Left ventricle myocardium inferior (tissue), 1 donor: ENCODE measurements around the gene BMPR2. TPM values are rescaled to one million over a fixed set of nuclear protein-coding genes. Genes with fewer than 3 reads are reported as not detected.

Experiments
- DNase-seq: peaks from one replicate; pipeline ENCODE4 v3.0.0-alpha.2; 2020
- H3K27ac ChIP-seq: fragments of 200-600 bp; replicated peaks from 2 replicates; pipeline ENCODE4 v1.8.0; 2021
- H3K27me3 ChIP-seq: fragments of 200-600 bp; 2 replicates; pipeline ENCODE4 v1.8.0; 2021; ENCODE audit warnings: low read depth
- H3K36me3 ChIP-seq: fragments of 200-600 bp; 2 replicates; pipeline ENCODE4 v1.8.0; 2021
- H3K4me1 ChIP-seq: fragments of 200-600 bp; 2 replicates; pipeline ENCODE4 v1.8.0; 2021
- H3K4me3 ChIP-seq: fragments of 200-600 bp; 2 replicates; pipeline ENCODE4 v1.8.0; 2021; ENCODE audit warnings: mild to moderate bottlenecking, moderate library complexity
- H3K9me3 ChIP-seq: fragments of 200-600 bp; replicated peaks from 2 replicates; pipeline ENCODE4 v1.8.0; 2021
- intact Hi-C: fragments of 100-400 bp; cut with micrococcal nuclease; formaldehyde crosslinking; loops from one replicate; pipeline ENCODE4 v1.11.0; 2022
- total RNA-seq: library from RNA; stranded (reverse); fragmentation: NEBNext Ultra II Directional; extraction: Animal tissue kit (Norgen Biotek cat#: 25700); gene quantifications from one replicate; pipeline ENCODE4 v1.2.1, GENCODE V29; 2021
- TF ChIP-seq, protein P1 (sequence below): fragments of 200-600 bp; IDR thresholded peaks from 2 replicates; pipeline ENCODE4 v1.8.0; 2021; ENCODE audit warnings: antibody characterized with exemption, mild to moderate bottlenecking, borderline replicate concordance
- donor health status: DM: no; HTN: yes; CAD: no; lungs with severe emphysema.

The BMPR2 gene
- total RNA-seq, 1 donor from 2014 or later, result 51.7 TPM

DNA sequence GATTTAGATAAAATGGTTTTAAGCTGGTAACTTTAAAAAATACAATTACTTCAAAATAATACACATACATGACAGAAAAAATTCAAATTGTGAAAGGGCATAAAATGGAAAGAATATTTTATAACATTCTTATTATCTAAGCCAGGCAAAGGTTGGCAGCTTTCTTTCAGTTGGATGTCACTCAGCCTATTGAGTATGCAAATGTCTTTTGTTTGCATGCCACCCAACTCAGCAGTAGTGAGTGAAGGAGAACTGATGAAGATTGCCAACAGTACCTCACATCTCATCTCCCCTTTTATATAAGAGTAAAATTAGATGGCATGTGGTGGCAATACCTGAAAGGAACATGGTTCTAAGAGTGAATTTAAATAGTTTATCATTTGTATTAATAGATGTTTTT, 24.8 kb downstream of the BMPR2 start:
- Histone ChIP-seq H3K36me3 (no peaks in the 10 kb centered on the region), H3K4me3 (no peak overlapping the region), H3K27ac (no peak overlapping the region), H3K4me1 (peaks cover 38% of the 10 kb centered on the region), H3K27me3 (no peaks in the 10 kb centered on the region), H3K9me3 (no peaks in the 10 kb centered on the region)
- no peak for DNase-seq
- intact Hi-C loops, result no loop called here
- TF ChIP-seq, protein P1, sequence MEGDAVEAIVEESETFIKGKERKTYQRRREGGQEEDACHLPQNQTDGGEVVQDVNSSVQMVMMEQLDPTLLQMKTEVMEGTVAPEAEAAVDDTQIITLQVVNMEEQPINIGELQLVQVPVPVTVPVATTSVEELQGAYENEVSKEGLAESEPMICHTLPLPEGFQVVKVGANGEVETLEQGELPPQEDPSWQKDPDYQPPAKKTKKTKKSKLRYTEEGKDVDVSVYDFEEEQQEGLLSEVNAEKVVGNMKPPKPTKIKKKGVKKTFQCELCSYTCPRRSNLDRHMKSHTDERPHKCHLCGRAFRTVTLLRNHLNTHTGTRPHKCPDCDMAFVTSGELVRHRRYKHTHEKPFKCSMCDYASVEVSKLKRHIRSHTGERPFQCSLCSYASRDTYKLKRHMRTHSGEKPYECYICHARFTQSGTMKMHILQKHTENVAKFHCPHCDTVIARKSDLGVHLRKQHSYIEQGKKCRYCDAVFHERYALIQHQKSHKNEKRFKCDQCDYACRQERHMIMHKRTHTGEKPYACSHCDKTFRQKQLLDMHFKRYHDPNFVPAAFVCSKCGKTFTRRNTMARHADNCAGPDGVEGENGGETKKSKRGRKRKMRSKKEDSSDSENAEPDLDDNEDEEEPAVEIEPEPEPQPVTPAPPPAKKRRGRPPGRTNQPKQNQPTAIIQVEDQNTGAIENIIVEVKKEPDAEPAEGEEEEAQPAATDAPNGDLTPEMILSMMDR, result no peak

- peaks cover 62% of the 10 kb centered on the region for H3K4me1 ChIP-seq
Observed at GRCh38 chr2:202405798-202406197, 29.7 kb downstream of the BMPR2 start.

GRCh38 chr2:202406445-202406978, 30.4 kb downstream of the BMPR2 start:
- H3K4me1 ChIP-seq, result peaks cover 56% of the 10 kb centered on the region
- H3K4me3 ChIP-seq, result no peak overlapping the region
- H3K27me3 ChIP-seq, result no peaks in the 10 kb centered on the region
- intact Hi-C loops, result no loop called here
- TF ChIP-seq, protein P1, result no peak
- H3K9me3 ChIP-seq, result no peaks in the 10 kb centered on the region
- H3K36me3 ChIP-seq, result no peaks in the 10 kb centered on the region
- no peak for DNase-seq
- H3K27ac ChIP-seq, result no peak overlapping the region

More at GRCh38 chr2:202405798-202406197, 29.7 kb downstream of the BMPR2 start:
- Histone ChIP-seq H3K4me3 (no peak overlapping the region), H3K36me3 (no peaks in the 10 kb centered on the region), H3K27ac (no peak overlapping the region), H3K27me3 (no peaks in the 10 kb centered on the region), H3K9me3 (no peaks in the 10 kb centered on the region)
- intact Hi-C loops, result no loop called here
- TF ChIP-seq, protein P1, result no peak
- DNase-seq, result no peak

DNA sequence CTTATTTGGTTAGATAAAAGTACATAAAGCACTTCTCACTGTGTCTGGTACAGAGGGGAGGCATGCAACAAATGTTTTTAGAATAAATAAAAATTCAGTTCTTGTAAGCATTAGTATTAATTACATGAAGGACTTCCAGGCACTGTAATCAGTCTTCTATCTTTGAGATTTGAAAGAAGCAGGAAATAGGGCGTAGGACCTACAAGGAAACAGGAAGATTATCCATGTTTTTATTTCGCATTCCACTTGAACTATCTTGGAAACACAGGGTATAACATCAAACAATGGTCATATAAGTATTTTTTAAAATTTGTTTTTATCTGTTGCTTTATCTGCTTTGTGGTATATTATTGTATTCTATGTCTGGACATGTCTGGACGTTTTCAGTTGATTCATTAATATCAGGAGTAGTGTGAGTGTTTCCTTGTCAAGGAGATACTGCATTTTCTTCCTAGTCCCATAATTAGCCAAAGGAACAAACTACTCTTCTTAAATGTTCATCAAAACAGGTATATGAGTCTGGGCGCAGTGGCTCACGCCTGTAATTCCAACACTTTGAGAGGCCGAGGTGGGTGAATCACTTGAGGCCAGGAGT, 32.5 kb downstream of the BMPR2 start:
- Histone ChIP-seq H3K4me3 (no peak overlapping the region), H3K36me3 (no peaks in the 10 kb centered on the region), H3K27me3 (no peaks in the 10 kb centered on the region), H3K27ac (peak overlapping the region; percentile 57), H3K9me3 (no peaks in the 10 kb centered on the region), H3K4me1 (peaks cover 56% of the 10 kb centered on the region)
- DNase-seq, result no peak
- intact Hi-C loops, result no loop called here
- TF ChIP-seq, protein P1, result no peak

DNA sequence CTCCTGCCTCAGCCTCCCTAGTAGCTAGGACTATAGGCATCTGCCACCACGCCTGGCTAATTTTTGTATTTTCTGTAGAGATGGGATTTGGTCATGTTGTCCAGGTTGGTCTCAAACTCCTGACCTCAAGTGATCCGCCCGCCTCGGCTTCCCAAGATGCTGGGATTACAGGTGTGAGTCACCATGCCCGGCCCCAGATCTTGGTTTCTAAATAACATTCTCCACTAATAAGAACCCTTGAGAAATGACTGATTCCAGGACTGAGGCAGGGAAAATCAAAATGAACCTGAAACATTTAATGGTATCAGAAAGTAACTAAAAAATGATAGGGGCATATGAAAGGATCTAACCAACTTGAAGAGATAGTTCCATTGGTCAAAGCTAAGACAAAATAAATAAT, 34.0 kb downstream of the BMPR2 start:
- TF ChIP-seq, protein P1, result no peak
- H3K27ac ChIP-seq, result no peak overlapping the region
- H3K9me3 ChIP-seq, result no peaks in the 10 kb centered on the region
- no peak for DNase-seq
- peaks cover 67% of the 10 kb centered on the region for H3K4me1 ChIP-seq
- intact Hi-C loops, result no loop called here
- H3K36me3 ChIP-seq, result no peaks in the 10 kb centered on the region
- no peaks in the 10 kb centered on the region for H3K27me3 ChIP-seq
- no peak overlapping the region for H3K4me3 ChIP-seq
